ENCODE results near the gene GCLM.
"Not testable (repeated sequence)": the region's sequence is repeated elsewhere in the genome, so short reads cannot be mapped to it uniquely, and the experiment has no call there.

The GCLM gene

GRCh38 chr1:93888900-93889299 lies 20.3 kb downstream of the GCLM start:
- no peak for DNase-seq

- DNase-seq, result no peak
These were observed 27.0 kb downstream of the GCLM start for GRCh38 chr1:93882269-93882668.

- no peak for DNase-seq
These were observed 28.5 kb downstream of the GCLM start for GRCh38 chr1:93880731-93881130.

- DNase-seq, result peak; percentile 34
These were observed 30.2 kb downstream of the GCLM start, which contains the start of gene DNTTIP2 for GRCh38 chr1:93878889-93879586. TSS of gene DNTTIP2 (minus strand) at chr1:93879206. CDS start at chr1:93879148, 58 bp downstream.

- no peak for DNase-seq
These were observed 30.7 kb downstream of the GCLM start for GRCh38 chr1:93878501-93878888.

GRCh38 chr1:93877529-93877928 lies 31.7 kb downstream of the GCLM start:
- no peak for DNase-seq

GRCh38 chr1:93876244-93876643 lies 33.0 kb downstream of the GCLM start:
- DNase-seq, result no peak

- DNase-seq, result no peak
These were observed 35.1 kb downstream of the GCLM start for GRCh38 chr1:93874025-93874651.

- DNase-seq, result no peak
These were observed 37.9 kb downstream of the GCLM start for GRCh38 chr1:93871366-93871765.

- no peak for DNase-seq
These were observed 39.6 kb downstream of the GCLM start for GRCh38 chr1:93869653-93870052.

GRCh38 chr1:93868492-93868891 lies 40.7 kb downstream of the GCLM start:
- not testable (repeated sequence) for DNase-seq

GRCh38 chr1:93865253-93865652 lies 44.0 kb downstream of the GCLM start:
- no peak for DNase-seq

GRCh38 chr1:93864175-93864574 lies 45.1 kb downstream of the GCLM start:
- no peak for DNase-seq

GRCh38 chr1:93857653-93858052 lies 51.6 kb downstream of the GCLM start:
- not testable (repeated sequence) for DNase-seq

GRCh38 chr1:93855983-93856382 lies 53.2 kb downstream of the GCLM start:
- DNase-seq, result not testable (repeated sequence)

- no peak for DNase-seq
These were observed 55.3 kb downstream of the GCLM start for GRCh38 chr1:93853940-93854339.

GRCh38 chr1:93851878-93852277 lies 57.4 kb downstream of the GCLM start:
- DNase-seq, result no peak

GRCh38 chr1:93851327-93851712 lies 57.9 kb downstream of the GCLM start:
- no peak for DNase-seq

GRCh38 chr1:93850687-93851326 lies 58.4 kb downstream of the GCLM start:
- not testable (repeated sequence) for DNase-seq

- no peak for DNase-seq
These were observed 60.8 kb downstream of the GCLM start for GRCh38 chr1:93848350-93848883.

- DNase-seq, result no peak
These were observed 61.4 kb downstream of the GCLM start for GRCh38 chr1:93847811-93848288.

GRCh38 chr1:93846992-93847810 lies 62.0 kb downstream of the GCLM start:
- DNase-seq, result peak; percentile 20

Measured in GOT3 (cell line).